ENCODE results near the gene ZNF521.

DNA sequence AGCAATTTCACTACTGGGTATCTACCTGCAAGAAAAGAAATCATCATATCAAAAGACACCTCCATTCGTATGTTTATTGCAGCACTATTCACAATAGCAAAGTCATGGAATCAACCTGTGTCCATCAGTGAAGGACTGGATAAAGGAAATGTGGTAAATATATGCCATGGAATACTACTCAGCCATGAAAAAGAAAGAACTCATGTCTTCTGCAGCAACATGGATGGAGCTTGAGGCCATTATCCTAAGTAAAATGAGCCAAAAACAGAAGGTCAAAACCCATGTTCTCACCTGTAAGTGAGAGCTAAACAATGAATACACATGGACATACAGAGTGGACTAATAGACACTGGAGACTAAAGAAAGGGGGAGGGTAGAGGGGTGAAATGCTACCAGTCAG, 322.2 kb downstream of the ZNF521 start:
- TF ChIP-seq CTCF (conservative IDR thresholded peaks at IDR 0.05; ENCODE audit: low read length) (no peak), EZH2phosphoT487 (IDR thresholded peaks at IDR 0.05; ENCODE audit: borderline replicate concordance, low read depth, low read length) (no peak)

All from OCI-LY7 (cell line).